HEK293 (cell line): ENCODE measurements around the gene ABLIM2.

ENCODE experiments used
- CTCF ChIA-PET: fragments of 350-600 bp; formaldehyde crosslinking; extraction: SDS; loops from one replicate; lab custom pipeline; 2021; ENCODE audit warnings: antibody characterized with exemption; lab: Yijun Ruan, JAX
- POLR2A ChIA-PET: fragments of 300-600 bp; formaldehyde crosslinking; extraction: SDS; loops from one replicate; lab custom pipeline; 2020; ENCODE audit warnings: antibody characterized with exemption, inconsistent platforms; lab: Yijun Ruan, JAX
- H3K27ac ChIP-seq: fragments of 200-500 bp; sonication (Bioruptor generic); 2 replicates; pipeline ENCODE4 v1.5.1; 2014; ENCODE audit warnings: low read depth, low read length, control low read depth, inconsistent platforms; ENCODE audit errors: extremely low read depth
- H3K36me3 ChIP-seq, 2 experiments: fragments of 200-500 bp in 1 of 2; sonication (Bioruptor generic) in 1 of 2; 1 replicate in 1 of 2; 2 replicates in 1 of 2; pipeline ENCODE4 v1.5.1; 2014 to 2017; ENCODE audit warnings: inconsistent platforms in 2 of 2, low read length in 2 of 2; ENCODE audit not compliant: control insufficient read depth in 2 of 2, insufficient read depth in 1 of 2
- H3K4me1 ChIP-seq: fragments of 200-500 bp; sonication (Bioruptor generic); 2 replicates; pipeline ENCODE4 v1.5.1; 2014; ENCODE audit warnings: mild to moderate bottlenecking, low read length, inconsistent platforms; ENCODE audit not compliant: control insufficient read depth, insufficient read depth
- H3K4me3 ChIP-seq: 2 replicates; pipeline ENCODE4 v1.5.1; 2011; ENCODE audit warnings: low read depth, mild to moderate bottlenecking, control low read depth, low read length, moderate library complexity
- H3K9me3 ChIP-seq: fragments of 200-500 bp; sonication (Bioruptor generic); 2 replicates; pipeline ENCODE4 v1.5.1; 2014; ENCODE audit warnings: low read depth, low read length, inconsistent platforms; ENCODE audit not compliant: control insufficient read depth, insufficient read depth
- GFI1B ChIP-seq: fragments of 450-650 bp; formaldehyde crosslinking; IDR thresholded peaks from 2 replicates; pipeline ENCODE4 v1.5.1; 2016; ENCODE audit warnings: missing biosample characterization, missing genetic modification characterization
- GLI4 ChIP-seq: fragments of 450-650 bp; formaldehyde crosslinking; IDR thresholded peaks from 2 replicates; pipeline ENCODE4 v1.5.1; 2016; ENCODE audit warnings: missing biosample characterization, missing genetic modification characterization
- GLIS1 ChIP-seq: fragments of 450-650 bp; formaldehyde crosslinking; IDR thresholded peaks from 2 replicates; pipeline ENCODE4 v1.5.1; 2016; ENCODE audit warnings: missing biosample characterization, missing genetic modification characterization
- KLF10 ChIP-seq: fragments of 450-650 bp; IDR thresholded peaks from 2 replicates; pipeline ENCODE4 v1.5.1; 2018; ENCODE audit warnings: missing biosample characterization, mild to moderate bottlenecking, missing genetic modification characterization
- MZF1 ChIP-seq: fragments of 450-650 bp; formaldehyde crosslinking; IDR thresholded peaks from 2 replicates; pipeline ENCODE4 v1.5.1; 2017; ENCODE audit warnings: missing biosample characterization, missing genetic modification characterization, borderline replicate concordance
- SP2 ChIP-seq: fragments of 450-650 bp; formaldehyde crosslinking; IDR thresholded peaks from 2 replicates; pipeline ENCODE4 v1.5.1; 2016; ENCODE audit warnings: missing biosample characterization, missing genetic modification characterization
- ZBTB48 ChIP-seq: fragments of 450-650 bp; formaldehyde crosslinking; IDR thresholded peaks from 2 replicates; pipeline ENCODE4 v1.5.1; 2016; ENCODE audit warnings: missing biosample characterization, missing genetic modification characterization
- ZFHX2 ChIP-seq: fragments of 450-650 bp; formaldehyde crosslinking; conservative IDR thresholded peaks from 2 replicates; pipeline ENCODE4 v1.5.1; 2016; ENCODE audit warnings: missing biosample characterization, missing genetic modification characterization
- ZNF121 ChIP-seq: fragments of 450-650 bp; formaldehyde crosslinking; IDR thresholded peaks from 2 replicates; pipeline ENCODE4 v1.5.1; 2016; ENCODE audit warnings: missing biosample characterization, missing genetic modification characterization
- ZNF138 ChIP-seq: fragments of 450-650 bp; formaldehyde crosslinking; IDR thresholded peaks from 2 replicates; pipeline ENCODE4 v1.5.1; 2016; ENCODE audit warnings: missing biosample characterization, missing genetic modification characterization, borderline replicate concordance
- ZNF221 ChIP-seq: fragments of 450-650 bp; formaldehyde crosslinking; IDR thresholded peaks from 2 replicates; pipeline ENCODE4 v1.5.1; 2017; ENCODE audit warnings: missing biosample characterization, missing genetic modification characterization, borderline replicate concordance
- ZNF292 ChIP-seq: fragments of 450-650 bp; formaldehyde crosslinking; IDR thresholded peaks from 2 replicates; pipeline ENCODE4 v1.5.1; 2016; ENCODE audit warnings: low read depth, missing biosample characterization, missing genetic modification characterization, borderline replicate concordance
- ZNF404 ChIP-seq: fragments of 450-650 bp; formaldehyde crosslinking; IDR thresholded peaks from 2 replicates; pipeline ENCODE4 v1.5.1; 2017; ENCODE audit warnings: missing biosample characterization, missing genetic modification characterization
- ZNF423 ChIP-seq: fragments of 450-650 bp; formaldehyde crosslinking; IDR thresholded peaks from 2 replicates; pipeline ENCODE4 v1.5.1; 2016; ENCODE audit warnings: missing biosample characterization, missing genetic modification characterization
- ZNF488 ChIP-seq: fragments of 450-650 bp; formaldehyde crosslinking; IDR thresholded peaks from 2 replicates; pipeline ENCODE4 v1.5.1; 2016; ENCODE audit warnings: missing biosample characterization, missing genetic modification characterization
- ZNF510 ChIP-seq: fragments of 450-650 bp; formaldehyde crosslinking; IDR thresholded peaks from 2 replicates; pipeline ENCODE4 v1.5.1; 2018; ENCODE audit warnings: mild to moderate bottlenecking, missing genetic modification characterization, missing biosample characterization; ENCODE audit not compliant: insufficient replicate concordance
- ZNF580 ChIP-seq: fragments of 450-650 bp; formaldehyde crosslinking; IDR thresholded peaks from 2 replicates; pipeline ENCODE4 v1.5.1; 2016; ENCODE audit warnings: missing biosample characterization, missing genetic modification characterization
- ZNF585B ChIP-seq: fragments of 450-650 bp; formaldehyde crosslinking; IDR thresholded peaks from 2 replicates; pipeline ENCODE4 v1.5.1; 2016; ENCODE audit warnings: missing biosample characterization, missing genetic modification characterization
- ZNF621 ChIP-seq: fragments of 450-650 bp; formaldehyde crosslinking; IDR thresholded peaks from 2 replicates; pipeline ENCODE4 v1.5.1; 2017; ENCODE audit warnings: missing biosample characterization, missing genetic modification characterization
- ZNF645 ChIP-seq: fragments of 450-650 bp; formaldehyde crosslinking; IDR thresholded peaks from 2 replicates; pipeline ENCODE4; 2016; ENCODE audit warnings: missing biosample characterization, missing genetic modification characterization
- ZNF660 ChIP-seq: fragments of 450-650 bp; IDR thresholded peaks from 2 replicates; pipeline ENCODE4 v1.5.1; 2018; ENCODE audit warnings: missing biosample characterization, mild to moderate bottlenecking, missing genetic modification characterization
- ZNF785 ChIP-seq: fragments of 450-650 bp; formaldehyde crosslinking; IDR thresholded peaks from 2 replicates; pipeline ENCODE4 v1.5.1; 2016; ENCODE audit warnings: missing biosample characterization, missing genetic modification characterization
- ZNF837 ChIP-seq: fragments of 450-650 bp; formaldehyde crosslinking; IDR thresholded peaks from 2 replicates; pipeline ENCODE4 v1.5.1; 2016; ENCODE audit warnings: missing biosample characterization, missing genetic modification characterization
- ZSCAN18 ChIP-seq: fragments of 450-650 bp; formaldehyde crosslinking; IDR thresholded peaks from 2 replicates; pipeline ENCODE4 v1.5.1; 2016; ENCODE audit warnings: missing biosample characterization, missing genetic modification characterization

Gene ABLIM2

GRCh38 chr4:8053688-8054449, 104.7 kb downstream of the ABLIM2 start:
- H3K4me1 ChIP-seq: peaks cover 3% of the 10 kb centered on the region; the same call in 1 of the 2 replicates
- CTCF ChIA-PET: no interaction called here

GRCh38 chr4:8052160-8052691, 106.4 kb downstream of the ABLIM2 start:
- no peaks in the 10 kb centered on the region for H3K36me3 ChIP-seq
- TF ChIP-seq ZNF121 (tag by site-specific recombination) (no peak), ZFHX2 (tag by site-specific recombination) (no peak), ZNF488 (no peak), SP2 (tag by site-specific recombination) (no peak), GFI1B (tag by site-specific recombination) (no peak)
- ChIA-PET CTCF (no interaction called here), POLR2A (no interaction called here)
- H3K27ac ChIP-seq: no peak overlapping the region
- no peaks in the 10 kb centered on the region for H3K9me3 ChIP-seq
- peaks cover 3% of the 10 kb centered on the region; the same call in 1 of the 2 replicates for H3K4me1 ChIP-seq
- H3K4me3 ChIP-seq: no peak overlapping the region

More at GRCh38 chr4:8053688-8054449, 104.7 kb downstream of the ABLIM2 start:
- Histone ChIP-seq H3K4me3 (no peak overlapping the region), H3K27ac (no peak overlapping the region), H3K36me3 (no peaks in the 10 kb centered on the region), H3K9me3 (no peaks in the 10 kb centered on the region)
- POLR2A ChIA-PET: no interaction called here
- TF ChIP-seq ZNF292 (tag by site-specific recombination) (no peak), ZNF404 (no peak), ZNF221 (tag by site-specific recombination) (no peak), ZNF580 (tag by site-specific recombination) (no peak), SP2 (tag by site-specific recombination) (no peak), KLF10 (tag by site-specific recombination) (no peak), ZNF837 (tag by site-specific recombination) (no peak), ZNF645 (tag by site-specific recombination) (no peak), ZNF621 (tag by site-specific recombination) (no peak), ZSCAN18 (tag by site-specific recombination) (no peak), ZNF785 (no peak), GLIS1 (tag by site-specific recombination) (no peak), ZNF660 (tag by site-specific recombination) (no peak), ZNF138 (tag by site-specific recombination) (no peak), MZF1 (tag by site-specific recombination) (no peak), ZNF510 (tag by site-specific recombination) (no peak), ZNF585B (no peak), GLI4 (tag by site-specific recombination) (no peak), ZNF423 (tag by site-specific recombination) (no peak), ZBTB48 (no peak)
